ENCODE data around the gene APBA3. TPM values are rescaled to one million over a fixed set of nuclear protein-coding genes. Genes with fewer than 3 reads are reported as not detected.

APBA3 gene
- total RNA-seq, 1 donor: 24.2 TPM

GRCh38 chr19:3746371-3747056 is 15.0 kb downstream of the APBA3 start:
- no peak overlapping the region for H2AFZ ChIP-seq (ENCODE audit: low read length)

DNA sequence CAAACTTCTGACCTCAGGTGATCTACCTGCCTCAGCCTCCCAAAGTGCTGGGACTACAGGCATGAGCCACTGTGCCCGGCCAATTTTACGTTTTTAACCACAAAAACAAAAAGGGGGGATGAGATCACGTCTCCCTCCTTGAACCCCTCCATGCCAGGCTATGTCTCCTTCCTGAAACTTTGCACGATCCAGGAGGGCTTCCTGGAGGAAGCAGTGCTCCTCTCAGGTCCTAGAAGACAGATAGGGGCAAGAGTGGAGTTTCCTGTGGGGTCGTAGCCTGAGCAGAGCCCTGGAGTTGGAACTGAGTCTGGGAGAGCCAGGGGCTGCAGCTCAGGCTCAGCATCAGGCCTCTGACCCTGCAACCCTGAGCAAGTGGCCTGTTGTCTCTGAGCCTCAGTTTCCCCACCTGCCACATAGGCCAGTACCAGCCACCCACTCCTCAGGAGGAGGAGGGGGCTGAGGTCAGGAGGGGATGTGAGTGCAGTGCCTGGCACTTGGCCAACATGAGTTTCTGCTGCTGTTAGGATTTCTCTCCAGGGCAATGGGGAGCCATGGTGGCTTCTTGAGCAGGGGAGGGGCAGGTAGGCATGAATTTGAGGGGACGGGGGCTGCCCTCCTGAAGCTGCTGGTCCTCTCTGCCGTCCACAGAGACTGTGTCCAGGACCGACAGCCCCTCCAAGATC is 16.0 kb downstream of the APBA3 start:
- H4K20me1 ChIP-seq (ENCODE audit: insufficient read depth, low read length): no peaks in the 10 kb centered on the region
- no peak overlapping the region for H2AFZ ChIP-seq (ENCODE audit: low read length)
- peaks cover 3% of the 10 kb centered on the region for H3K36me3 ChIP-seq (ENCODE audit: insufficient read depth, low read length)
- no peak overlapping the region for H3K4me2 ChIP-seq (ENCODE audit: insufficient read depth, low read length)
- no peak for DNase-seq (ENCODE audit: insufficient read length, low spot score, missing footprints)
- H3K27ac ChIP-seq (ENCODE audit: low read depth, low read length): no peak overlapping the region
- no peaks in the 10 kb centered on the region for H3K4me1 ChIP-seq (ENCODE audit: insufficient read depth, low read length)
- no peak overlapping the region for H3K4me3 ChIP-seq (ENCODE audit: insufficient read depth, low read length)
- no peaks in the 10 kb centered on the region for H3K27me3 ChIP-seq (ENCODE audit: insufficient read depth, low read length)
- no peaks in the 10 kb centered on the region for H3K79me2 ChIP-seq (ENCODE audit: insufficient read depth, low read length)
- no peaks in the 10 kb centered on the region for H3K9me3 ChIP-seq (ENCODE audit: low read depth, low read length)
- TF ChIP-seq CTCF (IDR thresholded peaks at IDR 0.05; ENCODE audit: extremely low read depth, low read depth, low read length): no peak

More at GRCh38 chr19:3746371-3747056, 15.0 kb downstream of the APBA3 start:
- no peak for TF ChIP-seq CTCF (IDR thresholded peaks at IDR 0.05; ENCODE audit: extremely low read depth, low read depth, low read length)
- H3K4me1 ChIP-seq (ENCODE audit: insufficient read depth, low read length): no peaks in the 10 kb centered on the region
- H3K27me3 ChIP-seq (ENCODE audit: insufficient read depth, low read length): no peaks in the 10 kb centered on the region
- no peaks in the 10 kb centered on the region for H4K20me1 ChIP-seq (ENCODE audit: insufficient read depth, low read length)
- peaks cover 8% of the 10 kb centered on the region for H3K36me3 ChIP-seq (ENCODE audit: insufficient read depth, low read length)
- H3K4me3 ChIP-seq (ENCODE audit: insufficient read depth, low read length): no peak overlapping the region
- H3K27ac ChIP-seq (ENCODE audit: low read depth, low read length): no peak overlapping the region
- no peaks in the 10 kb centered on the region for H3K79me2 ChIP-seq (ENCODE audit: insufficient read depth, low read length)
- H3K4me2 ChIP-seq (ENCODE audit: insufficient read depth, low read length): no peak overlapping the region
- H3K9me3 ChIP-seq (ENCODE audit: low read depth, low read length): no peaks in the 10 kb centered on the region
- DNase-seq (ENCODE audit: insufficient read length, low spot score, missing footprints): no peak

GRCh38 chr19:3743486-3743885 is 18.0 kb downstream of the APBA3 start:
- no peak for DNase-seq (ENCODE audit: insufficient read length, low spot score, missing footprints)

More at GRCh38 chr19:3743486-3743885, 18.0 kb downstream of the APBA3 start:
- Histone ChIP-seq H3K27me3 (ENCODE audit: insufficient read depth, low read length) (no peaks in the 10 kb centered on the region), H2AFZ (ENCODE audit: low read length) (no peak overlapping the region), H3K4me1 (ENCODE audit: insufficient read depth, low read length) (no peaks in the 10 kb centered on the region), H3K36me3 (ENCODE audit: insufficient read depth, low read length) (no peaks in the 10 kb centered on the region), H3K9me3 (ENCODE audit: low read depth, low read length) (no peaks in the 10 kb centered on the region), H4K20me1 (ENCODE audit: insufficient read depth, low read length) (no peaks in the 10 kb centered on the region), H3K27ac (ENCODE audit: low read depth, low read length) (no peak overlapping the region), H3K4me2 (ENCODE audit: insufficient read depth, low read length) (no peak overlapping the region), H3K4me3 (ENCODE audit: insufficient read depth, low read length) (no peak overlapping the region), H3K79me2 (ENCODE audit: insufficient read depth, low read length) (no peaks in the 10 kb centered on the region)
- no peak for TF ChIP-seq CTCF (IDR thresholded peaks at IDR 0.05; ENCODE audit: extremely low read depth, low read depth, low read length)

Data from osteoblast (primary cell).